ENCODE measurements around the gene HECW1.
"Not testable (repeated sequence)": the region's sequence is repeated elsewhere in the genome, so short reads cannot be mapped to it uniquely, and the experiment has no call there.

Gene HECW1

GRCh38 chr7:43577485-43577951, 465.1 kb downstream of the HECW1 start:
- peak; percentile 76 for DNase-seq (ENCODE audit: low read depth)

GRCh38 chr7:43582503-43583423, 470.3 kb downstream of the HECW1 start, which contains the start of gene STK17A:
Gene STK17A (plus strand): TSS chr7:43583108. CDS start chr7:43583244, 136 bp downstream.
- peak; percentile 75 for DNase-seq (ENCODE audit: low read depth)

- DNase-seq (ENCODE audit: low read depth): peak; percentile 32
Observed at GRCh38 chr7:43583424-43584194, 471.2 kb downstream of the HECW1 start.

GRCh38 chr7:43584195-43584586, 471.7 kb downstream of the HECW1 start:
- peak; percentile 87 for DNase-seq (ENCODE audit: low read depth)

- DNase-seq (ENCODE audit: low read depth): not testable (repeated sequence)
Observed at GRCh38 chr7:43584733-43585132, 472.3 kb downstream of the HECW1 start.

- DNase-seq (ENCODE audit: low read depth): peak; percentile 93
Observed at GRCh38 chr7:43585562-43585961, 473.1 kb downstream of the HECW1 start.

- peak; percentile 27 for DNase-seq (ENCODE audit: low read depth)
Observed at GRCh38 chr7:43586251-43586900, 473.9 kb downstream of the HECW1 start.

GRCh38 chr7:43588477-43589132, 476.2 kb downstream of the HECW1 start:
- DNase-seq (ENCODE audit: low read depth): no peak

GRCh38 chr7:43589133-43589478, 476.7 kb downstream of the HECW1 start:
- no peak for DNase-seq (ENCODE audit: low read depth)

GRCh38 chr7:43589728-43590127, 477.3 kb downstream of the HECW1 start:
- no peak for DNase-seq (ENCODE audit: low read depth)

- no peak for DNase-seq (ENCODE audit: low read depth)
Observed at GRCh38 chr7:43590862-43591557, 478.6 kb downstream of the HECW1 start.

GRCh38 chr7:43591558-43592180, 479.2 kb downstream of the HECW1 start:
- DNase-seq (ENCODE audit: low read depth): peak; percentile 67

GRCh38 chr7:43592326-43592725, 479.9 kb downstream of the HECW1 start:
- no peak for DNase-seq (ENCODE audit: low read depth)

GRCh38 chr7:43593010-43593409, 480.6 kb downstream of the HECW1 start:
- DNase-seq (ENCODE audit: low read depth): no peak

- no peak for DNase-seq (ENCODE audit: low read depth)
Observed at GRCh38 chr7:43594020-43594419, 481.6 kb downstream of the HECW1 start.

- DNase-seq (ENCODE audit: low read depth): peak; percentile 66
Observed at GRCh38 chr7:43596426-43596825, 484.0 kb downstream of the HECW1 start.

- DNase-seq (ENCODE audit: low read depth): no peak
Observed at GRCh38 chr7:43600056-43600455, 487.6 kb downstream of the HECW1 start.

- DNase-seq (ENCODE audit: low read depth): no peak
Observed at GRCh38 chr7:43602256-43602655, 489.8 kb downstream of the HECW1 start.

GRCh38 chr7:43604251-43604650, 491.8 kb downstream of the HECW1 start:
- no peak for DNase-seq (ENCODE audit: low read depth)

GRCh38 chr7:43609097-43609496, 496.6 kb downstream of the HECW1 start:
- DNase-seq (ENCODE audit: low read depth): no peak

- DNase-seq (ENCODE audit: low read depth): no peak
Observed at GRCh38 chr7:43612128-43612527, 499.7 kb downstream of the HECW1 start.

Data from amniotic epithelial cell (primary cell).